Loucy (cell line): ENCODE measurements around the gene TFCP2L1.

Source experiments
- EZH2phosphoT487 ChIP-seq: fragments of 200-600 bp; IDR thresholded peaks from 2 replicates; pipeline ENCODE4 v1.6.1; 2018; ENCODE audit warnings: antibody characterized with exemption, mild to moderate bottlenecking, moderate library complexity, borderline replicate concordance
- TF ChIP-seq, protein P1 (sequence below): fragments of 200-600 bp; sonication (generic); conservative IDR thresholded peaks from 2 replicates; pipeline ENCODE4 v1.5.1; 2014; ENCODE audit warnings: mild to moderate bottlenecking, antibody characterized with exemption, low read length

DNA sequence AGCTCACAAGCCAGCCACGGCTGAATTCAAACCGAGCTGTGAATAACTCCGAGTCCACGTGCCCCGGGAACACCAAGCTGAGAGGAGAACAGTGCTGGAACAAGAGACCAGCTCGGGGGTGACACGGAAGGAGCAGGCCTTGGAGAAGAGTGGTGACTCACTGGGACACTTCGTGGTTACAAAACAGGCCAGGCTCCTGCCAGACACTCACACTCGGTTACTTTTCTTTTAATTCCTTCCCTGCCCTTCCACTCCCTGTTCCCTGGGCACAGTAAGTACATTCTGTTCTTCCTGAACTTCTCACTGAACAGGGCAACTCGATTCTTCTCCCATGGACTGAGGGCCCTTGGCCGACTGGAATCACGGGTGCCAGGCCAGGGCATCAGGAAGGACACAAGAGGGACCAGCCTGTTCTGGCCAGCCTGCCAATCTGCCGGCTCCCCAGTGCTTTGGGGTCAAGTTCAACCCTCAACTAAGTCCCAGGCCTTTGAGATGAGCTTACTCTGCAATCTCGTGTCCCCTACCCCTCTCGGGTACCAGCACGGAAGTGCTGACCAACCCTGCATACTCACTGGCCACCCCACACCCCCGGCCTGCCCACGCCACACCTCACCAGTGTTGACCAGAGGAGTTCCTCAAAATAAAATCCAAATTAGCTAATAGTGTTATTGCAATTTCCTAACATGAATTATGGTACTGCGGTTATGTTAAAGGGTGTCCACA lies 87.5 kb downstream of the TFCP2L1 start:
- TF ChIP-seq, protein P1, sequence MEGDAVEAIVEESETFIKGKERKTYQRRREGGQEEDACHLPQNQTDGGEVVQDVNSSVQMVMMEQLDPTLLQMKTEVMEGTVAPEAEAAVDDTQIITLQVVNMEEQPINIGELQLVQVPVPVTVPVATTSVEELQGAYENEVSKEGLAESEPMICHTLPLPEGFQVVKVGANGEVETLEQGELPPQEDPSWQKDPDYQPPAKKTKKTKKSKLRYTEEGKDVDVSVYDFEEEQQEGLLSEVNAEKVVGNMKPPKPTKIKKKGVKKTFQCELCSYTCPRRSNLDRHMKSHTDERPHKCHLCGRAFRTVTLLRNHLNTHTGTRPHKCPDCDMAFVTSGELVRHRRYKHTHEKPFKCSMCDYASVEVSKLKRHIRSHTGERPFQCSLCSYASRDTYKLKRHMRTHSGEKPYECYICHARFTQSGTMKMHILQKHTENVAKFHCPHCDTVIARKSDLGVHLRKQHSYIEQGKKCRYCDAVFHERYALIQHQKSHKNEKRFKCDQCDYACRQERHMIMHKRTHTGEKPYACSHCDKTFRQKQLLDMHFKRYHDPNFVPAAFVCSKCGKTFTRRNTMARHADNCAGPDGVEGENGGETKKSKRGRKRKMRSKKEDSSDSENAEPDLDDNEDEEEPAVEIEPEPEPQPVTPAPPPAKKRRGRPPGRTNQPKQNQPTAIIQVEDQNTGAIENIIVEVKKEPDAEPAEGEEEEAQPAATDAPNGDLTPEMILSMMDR, result no peak
- no peak for TF ChIP-seq EZH2phosphoT487
